WTC11 (cell line): ENCODE data around the gene OPCML. TPM values are rescaled to one million over a fixed set of nuclear protein-coding genes. Genes with fewer than 3 reads are reported as not detected.

Experiments used
- ATAC-seq: fragments of 200-7000 bp; cut with Tn5 transposase; 2 replicates; pipeline ENCODE4 v1.10.0; 2021; ENCODE audit warnings: mild to moderate bottlenecking, moderate library complexity
- CTCF ChIA-PET: fragments of 300-600 bp; sonication (Branson Sonifier 250); formaldehyde crosslinking; loops from one replicate; lab custom pipeline; 2021; ENCODE audit warnings: antibody characterized with exemption; lab: Charles Lee
- POLR2A ChIA-PET: fragments of 350-600 bp; sonication (Branson Sonifier 250); formaldehyde crosslinking; loops from one replicate; lab custom pipeline; 2021; ENCODE audit warnings: antibody characterized with exemption; lab: Charles Lee
- DNase-seq: peaks from one replicate; pipeline ENCODE4 v3.0.0; 2021; ENCODE audit warnings: low spot score
- H3K27ac Mint-ChIP-seq: 2 replicates; pipeline ENCODE4 v1.8.0; 2021; ENCODE audit warnings: mixed read lengths
- H3K27me3 Mint-ChIP-seq: 2 replicates; pipeline ENCODE4 v1.8.0; 2021; ENCODE audit warnings: low read depth, mild to moderate bottlenecking, moderate library complexity, mixed read lengths
- H3K36me3 Mint-ChIP-seq: 2 replicates; pipeline ENCODE4 v1.8.0; 2021; ENCODE audit warnings: mixed read lengths
- H3K4me1 Mint-ChIP-seq: 2 replicates; pipeline ENCODE4 v1.8.0; 2022; ENCODE audit warnings: mixed read lengths
- H3K4me3 Mint-ChIP-seq: 2 replicates; pipeline ENCODE4 v1.8.0; 2021; ENCODE audit warnings: mild to moderate bottlenecking, moderate library complexity, mixed read lengths
- H3K9me3 Mint-ChIP-seq: 2 replicates; pipeline ENCODE4 v1.8.0; 2021; ENCODE audit warnings: mixed read lengths
- ESRRA ChIP-seq: sonication (generic); formaldehyde crosslinking; IDR thresholded peaks from 2 replicates; pipeline ENCODE4 v1.8.1; 2022; ENCODE audit warnings: mild to moderate bottlenecking, missing genetic modification reagents, borderline replicate concordance
- FOXJ3 ChIP-seq: sonication (generic); formaldehyde crosslinking; IDR thresholded peaks from 2 replicates; pipeline ENCODE4 v1.9.0; 2021; ENCODE audit warnings: missing genetic modification reagents, mild to moderate bottlenecking, borderline replicate concordance
- GRHL2 ChIP-seq: fragments of 250-450 bp; sonication (Bioruptor Pico); IDR thresholded peaks from 2 replicates; pipeline ENCODE4 v1.8.0; 2022; ENCODE audit warnings: mild to moderate bottlenecking, moderate library complexity; ENCODE audit not compliant: insufficient replicate concordance, severe bottlenecking
- MAX ChIP-seq: sonication (generic); formaldehyde crosslinking; IDR thresholded peaks from 2 replicates; pipeline ENCODE4 v1.8.0; 2022; ENCODE audit warnings: mild to moderate bottlenecking, missing genetic modification reagents
- MXD4 ChIP-seq: fragments of 250-450 bp; sonication (Bioruptor Pico); IDR thresholded peaks from 2 replicates; pipeline ENCODE4 v1.8.0; 2021; ENCODE audit warnings: mild to moderate bottlenecking, moderate library complexity, borderline replicate concordance
- MYBL2 ChIP-seq: sonication (generic); formaldehyde crosslinking; IDR thresholded peaks from 2 replicates; pipeline ENCODE4 v1.8.1; 2023; ENCODE audit warnings: mild to moderate bottlenecking, moderate library complexity, missing genetic modification reagents
- NFE2L1 ChIP-seq: sonication (generic); formaldehyde crosslinking; IDR thresholded peaks from 2 replicates; pipeline ENCODE4 v1.8.1; 2023; ENCODE audit warnings: missing genetic modification reagents
- RORB ChIP-seq: fragments of 250-450 bp; sonication (Bioruptor Pico); IDR thresholded peaks from 2 replicates; pipeline ENCODE4 v1.9.0; 2021; ENCODE audit warnings: mild to moderate bottlenecking
- TCF7 ChIP-seq: sonication (generic); formaldehyde crosslinking; IDR thresholded peaks from 2 replicates; pipeline ENCODE4 v1.8.0; 2022; ENCODE audit warnings: mild to moderate bottlenecking, low read depth, missing genetic modification reagents, moderate library complexity
- TEAD1 ChIP-seq: sonication (generic); formaldehyde crosslinking; IDR thresholded peaks from 2 replicates; pipeline ENCODE4 v1.8.0; 2022; ENCODE audit warnings: mild to moderate bottlenecking, missing genetic modification reagents
- TP53 ChIP-seq: sonication (generic); formaldehyde crosslinking; IDR thresholded peaks from 2 replicates; pipeline ENCODE4 v1.8.1; 2023; ENCODE audit warnings: mild to moderate bottlenecking, missing genetic modification reagents
- ZBTB43 ChIP-seq: sonication (generic); formaldehyde crosslinking; IDR thresholded peaks from 2 replicates; pipeline ENCODE4 v1.8.1; 2023; ENCODE audit warnings: mild to moderate bottlenecking, missing genetic modification reagents
- ZNF121 ChIP-seq: sonication (generic); formaldehyde crosslinking; IDR thresholded peaks from 2 replicates; pipeline ENCODE4 v1.8.0; 2023; ENCODE audit warnings: missing genetic modification reagents
- ZNF416 ChIP-seq: fragments of 250-450 bp; sonication (Bioruptor Pico); IDR thresholded peaks from 2 replicates; pipeline ENCODE4 v1.9.0; 2021; ENCODE audit warnings: mild to moderate bottlenecking, inconsistent platforms
- ZNF512 ChIP-seq: sonication (generic); formaldehyde crosslinking; IDR thresholded peaks from 2 replicates; pipeline ENCODE4 v1.8.1; 2022; ENCODE audit warnings: missing genetic modification reagents, borderline replicate concordance
- total RNA-seq: library from RNA; stranded (reverse); gene quantifications from 3 replicates; pipeline ENCODE4 v1.2.3, GENCODE V29; 2021
- TF ChIP-seq, protein P1 (sequence below): sonication (generic); formaldehyde crosslinking; IDR thresholded peaks from 2 replicates; pipeline ENCODE4 v1.8.0; 2023; ENCODE audit warnings: missing genetic modification reagents
- TF ChIP-seq, protein P2 (sequence below): sonication (generic); formaldehyde crosslinking; IDR thresholded peaks from 2 replicates; pipeline ENCODE4 v1.8.0; 2023; ENCODE audit warnings: missing genetic modification reagents, mild to moderate bottlenecking, borderline replicate concordance
- TF ChIP-seq, protein P3 (sequence below): sonication (generic); formaldehyde crosslinking; IDR thresholded peaks from 2 replicates; pipeline ENCODE4 v1.8.1; 2023; ENCODE audit warnings: mild to moderate bottlenecking, missing genetic modification reagents, moderate library complexity
- TF ChIP-seq, protein P4 (sequence below): sonication (generic); formaldehyde crosslinking; IDR thresholded peaks from 2 replicates; pipeline ENCODE4 v1.8.0; 2022; ENCODE audit warnings: missing genetic modification reagents
- TF ChIP-seq, protein P5 (sequence below): sonication (generic); formaldehyde crosslinking; conservative IDR thresholded peaks from 2 replicates; pipeline ENCODE4 v1.8.1; 2022; ENCODE audit warnings: mild to moderate bottlenecking, missing genetic modification reagents

OPCML gene
- total RNA-seq, 1 experiment from 2014 or later: 1.5 TPM

DNA sequence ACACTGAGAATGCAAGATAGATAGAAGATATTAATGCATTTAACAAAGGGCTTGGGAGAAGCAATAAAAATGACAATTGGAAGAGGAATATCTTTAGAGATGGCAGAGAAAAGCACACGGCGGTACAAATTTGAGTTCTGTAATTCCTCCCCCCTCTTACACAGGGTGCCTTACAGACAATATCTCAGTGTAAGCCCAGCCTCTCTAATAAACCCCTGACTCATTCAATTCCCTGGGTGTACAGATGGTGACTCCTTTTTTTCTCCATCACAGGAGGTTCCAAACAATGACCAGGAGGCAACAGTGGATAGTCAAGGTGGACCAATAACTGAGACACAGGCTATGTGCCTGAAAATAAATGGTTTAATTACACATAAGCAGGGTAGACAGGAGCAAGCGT, 598.6 kb downstream of the OPCML start (continued):
- no peak for TF ChIP-seq ZBTB43 (CRISPR knock-in tag)
- TF ChIP-seq, protein P1, sequence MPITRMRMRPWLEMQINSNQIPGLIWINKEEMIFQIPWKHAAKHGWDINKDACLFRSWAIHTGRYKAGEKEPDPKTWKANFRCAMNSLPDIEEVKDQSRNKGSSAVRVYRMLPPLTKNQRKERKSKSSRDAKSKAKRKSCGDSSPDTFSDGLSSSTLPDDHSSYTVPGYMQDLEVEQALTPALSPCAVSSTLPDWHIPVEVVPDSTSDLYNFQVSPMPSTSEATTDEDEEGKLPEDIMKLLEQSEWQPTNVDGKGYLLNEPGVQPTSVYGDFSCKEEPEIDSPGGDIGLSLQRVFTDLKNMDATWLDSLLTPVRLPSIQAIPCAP: no peak
- no peak for TF ChIP-seq MXD4 (CRISPR knock-in tag)
- TF ChIP-seq TP53 (CRISPR knock-in tag): no peak
- no peak for TF ChIP-seq MAX (CRISPR knock-in tag)
- TF ChIP-seq MYBL2 (CRISPR knock-in tag): no peak
- TF ChIP-seq, protein P2, sequence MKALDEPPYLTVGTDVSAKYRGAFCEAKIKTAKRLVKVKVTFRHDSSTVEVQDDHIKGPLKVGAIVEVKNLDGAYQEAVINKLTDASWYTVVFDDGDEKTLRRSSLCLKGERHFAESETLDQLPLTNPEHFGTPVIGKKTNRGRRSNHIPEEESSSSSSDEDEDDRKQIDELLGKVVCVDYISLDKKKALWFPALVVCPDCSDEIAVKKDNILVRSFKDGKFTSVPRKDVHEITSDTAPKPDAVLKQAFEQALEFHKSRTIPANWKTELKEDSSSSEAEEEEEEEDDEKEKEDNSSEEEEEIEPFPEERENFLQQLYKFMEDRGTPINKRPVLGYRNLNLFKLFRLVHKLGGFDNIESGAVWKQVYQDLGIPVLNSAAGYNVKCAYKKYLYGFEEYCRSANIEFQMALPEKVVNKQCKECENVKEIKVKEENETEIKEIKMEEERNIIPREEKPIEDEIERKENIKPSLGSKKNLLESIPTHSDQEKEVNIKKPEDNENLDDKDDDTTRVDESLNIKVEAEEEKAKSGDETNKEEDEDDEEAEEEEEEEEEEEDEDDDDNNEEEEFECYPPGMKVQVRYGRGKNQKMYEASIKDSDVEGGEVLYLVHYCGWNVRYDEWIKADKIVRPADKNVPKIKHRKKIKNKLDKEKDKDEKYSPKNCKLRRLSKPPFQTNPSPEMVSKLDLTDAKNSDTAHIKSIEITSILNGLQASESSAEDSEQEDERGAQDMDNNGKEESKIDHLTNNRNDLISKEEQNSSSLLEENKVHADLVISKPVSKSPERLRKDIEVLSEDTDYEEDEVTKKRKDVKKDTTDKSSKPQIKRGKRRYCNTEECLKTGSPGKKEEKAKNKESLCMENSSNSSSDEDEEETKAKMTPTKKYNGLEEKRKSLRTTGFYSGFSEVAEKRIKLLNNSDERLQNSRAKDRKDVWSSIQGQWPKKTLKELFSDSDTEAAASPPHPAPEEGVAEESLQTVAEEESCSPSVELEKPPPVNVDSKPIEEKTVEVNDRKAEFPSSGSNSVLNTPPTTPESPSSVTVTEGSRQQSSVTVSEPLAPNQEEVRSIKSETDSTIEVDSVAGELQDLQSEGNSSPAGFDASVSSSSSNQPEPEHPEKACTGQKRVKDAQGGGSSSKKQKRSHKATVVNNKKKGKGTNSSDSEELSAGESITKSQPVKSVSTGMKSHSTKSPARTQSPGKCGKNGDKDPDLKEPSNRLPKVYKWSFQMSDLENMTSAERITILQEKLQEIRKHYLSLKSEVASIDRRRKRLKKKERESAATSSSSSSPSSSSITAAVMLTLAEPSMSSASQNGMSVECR (CRISPR knock-in tag): no peak
- TF ChIP-seq, all 79 proteins: peak for 0

GRCh38 chr11:132925825-132926469, 606.4 kb downstream of the OPCML start:
- DNase-seq (no peak), ATAC-seq (no peak)
- H3K4me1 Mint-ChIP-seq: peaks cover 1% of the 10 kb centered on the region
- peaks cover 5% of the 10 kb centered on the region; the same call in 1 of the 2 replicates for H3K9me3 Mint-ChIP-seq
- H3K27ac Mint-ChIP-seq: no peak overlapping the region
- H3K36me3 Mint-ChIP-seq: no peaks in the 10 kb centered on the region
- H3K27me3 Mint-ChIP-seq: no peaks in the 10 kb centered on the region
- CTCF ChIA-PET: no interaction called here
- no peak overlapping the region for H3K4me3 Mint-ChIP-seq
- POLR2A ChIA-PET: no interaction called here
- no peak for TF ChIP-seq ZNF121
- no peak for TF ChIP-seq GRHL2
- TF ChIP-seq TEAD1 (CRISPR knock-in tag): no peak
- TF ChIP-seq RORB: no peak
- no peak for TF ChIP-seq MXD4 (CRISPR knock-in tag)
- no peak for TF ChIP-seq TP53 (CRISPR knock-in tag)
- TF ChIP-seq FOXJ3: no peak
- TF ChIP-seq ZBTB43 (CRISPR knock-in tag): no peak
- no peak for TF ChIP-seq ZNF512 (CRISPR knock-in tag)
- TF ChIP-seq MYBL2 (CRISPR knock-in tag): no peak
- TF ChIP-seq, protein P3, sequence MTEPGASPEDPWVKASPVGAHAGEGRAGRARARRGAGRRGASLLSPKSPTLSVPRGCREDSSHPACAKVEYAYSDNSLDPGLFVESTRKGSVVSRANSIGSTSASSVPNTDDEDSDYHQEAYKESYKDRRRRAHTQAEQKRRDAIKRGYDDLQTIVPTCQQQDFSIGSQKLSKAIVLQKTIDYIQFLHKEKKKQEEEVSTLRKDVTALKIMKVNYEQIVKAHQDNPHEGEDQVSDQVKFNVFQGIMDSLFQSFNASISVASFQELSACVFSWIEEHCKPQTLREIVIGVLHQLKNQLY (CRISPR knock-in tag): no peak
- no peak for TF ChIP-seq TCF7 (CRISPR knock-in tag)
- TF ChIP-seq NFE2L1 (CRISPR knock-in tag): no peak
- no peak for TF ChIP-seq ZNF416 (CRISPR knock-in tag)
- no peak for TF ChIP-seq ESRRA
- TF ChIP-seq, protein P4, sequence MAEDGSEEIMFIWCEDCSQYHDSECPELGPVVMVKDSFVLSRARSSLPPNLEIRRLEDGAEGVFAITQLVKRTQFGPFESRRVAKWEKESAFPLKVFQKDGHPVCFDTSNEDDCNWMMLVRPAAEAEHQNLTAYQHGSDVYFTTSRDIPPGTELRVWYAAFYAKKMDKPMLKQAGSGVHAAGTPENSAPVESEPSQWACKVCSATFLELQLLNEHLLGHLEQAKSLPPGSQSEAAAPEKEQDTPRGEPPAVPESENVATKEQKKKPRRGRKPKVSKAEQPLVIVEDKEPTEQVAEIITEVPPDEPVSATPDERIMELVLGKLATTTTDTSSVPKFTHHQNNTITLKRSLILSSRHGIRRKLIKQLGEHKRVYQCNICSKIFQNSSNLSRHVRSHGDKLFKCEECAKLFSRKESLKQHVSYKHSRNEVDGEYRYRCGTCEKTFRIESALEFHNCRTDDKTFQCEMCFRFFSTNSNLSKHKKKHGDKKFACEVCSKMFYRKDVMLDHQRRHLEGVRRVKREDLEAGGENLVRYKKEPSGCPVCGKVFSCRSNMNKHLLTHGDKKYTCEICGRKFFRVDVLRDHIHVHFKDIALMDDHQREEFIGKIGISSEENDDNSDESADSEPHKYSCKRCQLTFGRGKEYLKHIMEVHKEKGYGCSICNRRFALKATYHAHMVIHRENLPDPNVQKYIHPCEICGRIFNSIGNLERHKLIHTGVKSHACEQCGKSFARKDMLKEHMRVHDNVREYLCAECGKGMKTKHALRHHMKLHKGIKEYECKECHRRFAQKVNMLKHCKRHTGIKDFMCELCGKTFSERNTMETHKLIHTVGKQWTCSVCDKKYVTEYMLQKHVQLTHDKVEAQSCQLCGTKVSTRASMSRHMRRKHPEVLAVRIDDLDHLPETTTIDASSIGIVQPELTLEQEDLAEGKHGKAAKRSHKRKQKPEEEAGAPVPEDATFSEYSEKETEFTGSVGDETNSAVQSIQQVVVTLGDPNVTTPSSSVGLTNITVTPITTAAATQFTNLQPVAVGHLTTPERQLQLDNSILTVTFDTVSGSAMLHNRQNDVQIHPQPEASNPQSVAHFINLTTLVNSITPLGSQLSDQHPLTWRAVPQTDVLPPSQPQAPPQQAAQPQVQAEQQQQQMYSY (CRISPR knock-in tag): no peak
- TF ChIP-seq, protein P5, sequence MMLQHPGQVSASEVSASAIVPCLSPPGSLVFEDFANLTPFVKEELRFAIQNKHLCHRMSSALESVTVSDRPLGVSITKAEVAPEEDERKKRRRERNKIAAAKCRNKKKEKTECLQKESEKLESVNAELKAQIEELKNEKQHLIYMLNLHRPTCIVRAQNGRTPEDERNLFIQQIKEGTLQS (CRISPR knock-in tag): no peak
